Calu3 (cell line): ENCODE data around the gene NPTX1. TPM values are rescaled to one million over a fixed set of nuclear protein-coding genes. Genes with fewer than 3 reads are reported as not detected.

Source experiments
- BruUV-seq: library from RNA; stranded (reverse); fragments of 400-500 nt; replicated peaks from 2 replicates; lab custom pipeline; 2021; lab: Mats Ljungman, UMichigan
- CTCF ChIA-PET: fragments of 300-600 bp; sonication (Branson Sonifier 250); formaldehyde crosslinking; loops from one replicate; lab custom pipeline; 2022; ENCODE audit warnings: antibody characterized with exemption; lab: Charles Lee
- DNase-seq: peaks from one replicate; pipeline ENCODE4 v3.0.0; 2022
- H3K27ac Mint-ChIP-seq: one replicate; pipeline ENCODE4 v1.8.0; 2022; ENCODE audit warnings: mixed read lengths; ENCODE audit not compliant: unreplicated experiment
- H3K27me3 Mint-ChIP-seq: one replicate; pipeline ENCODE4 v1.8.0; 2022; ENCODE audit warnings: mixed read lengths; ENCODE audit not compliant: unreplicated experiment
- H3K36me3 Mint-ChIP-seq: one replicate; pipeline ENCODE4 v1.8.0; 2022; ENCODE audit warnings: mild to moderate bottlenecking, moderate library complexity, mixed read lengths; ENCODE audit not compliant: insufficient read depth, unreplicated experiment
- H3K4me1 Mint-ChIP-seq: one replicate; pipeline ENCODE4 v1.8.0; 2022; ENCODE audit warnings: mild to moderate bottlenecking, low read depth, mixed read lengths; ENCODE audit not compliant: unreplicated experiment
- H3K4me3 Mint-ChIP-seq: one replicate; pipeline ENCODE4 v1.8.0; 2022; ENCODE audit warnings: mild to moderate bottlenecking, low read depth, moderate library complexity, mixed read lengths; ENCODE audit not compliant: unreplicated experiment
- H3K9me3 Mint-ChIP-seq: one replicate; pipeline ENCODE4 v1.8.0; 2022; ENCODE audit warnings: low read depth, mixed read lengths; ENCODE audit not compliant: unreplicated experiment
- CTCF ChIP-seq: fragments of 200-600 bp; IDR thresholded peaks from one replicate; pipeline ENCODE4 v1.8.0; 2022; ENCODE audit warnings: antibody characterized with exemption; ENCODE audit not compliant: unreplicated experiment
- intact Hi-C: fragments of 100-400 bp; cut with micrococcal nuclease; formaldehyde crosslinking; loops from one replicate; pipeline ENCODE4 v1.10.0; 2022; ENCODE audit not compliant: unreplicated experiment
- total RNA-seq: library from RNA; stranded (reverse); gene quantifications from 2 replicates; pipeline ENCODE4 v1.2.3, GENCODE V29; 2022

NPTX1 gene
- total RNA-seq, 1 experiment from 2014 or later = 0.21 TPM

GRCh38 chr17:80520810-80521455, 44.5 kb upstream of the NPTX1 start:
- Mint-ChIP-seq H3K4me3 (no peak overlapping the region), H3K4me1 (no peaks in the 10 kb centered on the region), H3K27ac (no peak overlapping the region), H3K36me3 (no peaks in the 10 kb centered on the region), H3K27me3 (peaks cover 81% of the 10 kb centered on the region), H3K9me3 (no peaks in the 10 kb centered on the region)
- BruUV-seq = no TSS peak
- intact Hi-C loops = no loop called here
- TF ChIP-seq CTCF = no peak
- CTCF ChIA-PET = no interaction called here
- no peak for DNase-seq

GRCh38 chr17:80519091-80519781, 42.8 kb upstream of the NPTX1 start:
- H3K4me3 Mint-ChIP-seq = no peak overlapping the region
- TF ChIP-seq CTCF = no peak
- peaks cover 69% of the 10 kb centered on the region for H3K27me3 Mint-ChIP-seq
- H3K4me1 Mint-ChIP-seq = no peaks in the 10 kb centered on the region
- H3K36me3 Mint-ChIP-seq = no peaks in the 10 kb centered on the region
- CTCF ChIA-PET = no interaction called here
- no peak overlapping the region for H3K27ac Mint-ChIP-seq
- no peak for DNase-seq
- intact Hi-C loops = no loop called here
- no peaks in the 10 kb centered on the region for H3K9me3 Mint-ChIP-seq
- no TSS peak for BruUV-seq

- H3K27me3 Mint-ChIP-seq = peaks cover 75% of the 10 kb centered on the region
- no peaks in the 10 kb centered on the region for H3K4me1 Mint-ChIP-seq
- no peak for TF ChIP-seq CTCF
- no peaks in the 10 kb centered on the region for H3K9me3 Mint-ChIP-seq
- CTCF ChIA-PET = no interaction called here
- H3K27ac Mint-ChIP-seq = no peak overlapping the region
- no peak for DNase-seq
- H3K36me3 Mint-ChIP-seq = no peaks in the 10 kb centered on the region
- no peak overlapping the region for H3K4me3 Mint-ChIP-seq
- BruUV-seq = no TSS peak
- intact Hi-C loops = no loop called here
These were observed 42.0 kb upstream of the NPTX1 start for GRCh38 chr17:80518392-80518791.

GRCh38 chr17:80517641-80518040, 41.2 kb upstream of the NPTX1 start:
- CTCF ChIA-PET = no interaction called here
- Mint-ChIP-seq H3K4me1 (no peaks in the 10 kb centered on the region), H3K27ac (no peak overlapping the region), H3K4me3 (no peak overlapping the region), H3K9me3 (no peaks in the 10 kb centered on the region), H3K36me3 (no peaks in the 10 kb centered on the region), H3K27me3 (peaks cover 76% of the 10 kb centered on the region)
- BruUV-seq = no TSS peak
- intact Hi-C loops = no loop called here
- no peak for TF ChIP-seq CTCF
- no peak for DNase-seq
